ENCODE results near the gene NUDT19.

- TF ChIP-seq CTCF (IDR thresholded peaks at IDR 0.05) (no peak), ZFX (IDR thresholded peaks at IDR 0.05; ENCODE audit: borderline replicate concordance) (no peak)
Observed at GRCh38 chr19:32649751-32650150, 41.9 kb upstream of the NUDT19 start.
